ENCODE data around the gene PSAP.

DNA sequence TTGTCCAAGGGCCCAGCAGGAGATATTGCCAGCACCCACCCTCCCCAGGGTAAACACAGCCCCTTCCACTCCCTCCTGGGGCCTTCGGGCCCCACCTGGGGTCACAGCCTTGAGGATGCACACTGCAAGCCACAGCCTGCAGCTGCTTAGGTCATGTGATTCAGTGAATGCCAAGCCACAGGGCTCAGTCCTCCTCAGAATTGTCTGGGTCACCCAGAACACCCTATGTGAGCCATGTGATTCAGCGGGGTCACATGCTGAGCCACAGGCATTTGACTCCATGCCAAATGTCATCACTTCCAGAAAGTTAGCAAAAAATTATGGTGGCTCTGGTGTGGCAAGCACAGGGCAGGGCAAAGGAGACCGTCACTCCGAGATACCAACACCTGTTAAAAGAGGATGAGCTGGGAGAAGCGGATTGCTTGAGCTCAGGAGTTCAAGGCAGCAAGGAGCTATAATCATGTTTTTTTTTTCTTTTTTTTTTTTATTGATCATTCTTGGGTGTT is 17.2 kb upstream of the PSAP start:
- TF ChIP-seq POLR2A (IDR thresholded peaks at IDR 0.05), result no peak
- TF ChIP-seq, protein P1, sequence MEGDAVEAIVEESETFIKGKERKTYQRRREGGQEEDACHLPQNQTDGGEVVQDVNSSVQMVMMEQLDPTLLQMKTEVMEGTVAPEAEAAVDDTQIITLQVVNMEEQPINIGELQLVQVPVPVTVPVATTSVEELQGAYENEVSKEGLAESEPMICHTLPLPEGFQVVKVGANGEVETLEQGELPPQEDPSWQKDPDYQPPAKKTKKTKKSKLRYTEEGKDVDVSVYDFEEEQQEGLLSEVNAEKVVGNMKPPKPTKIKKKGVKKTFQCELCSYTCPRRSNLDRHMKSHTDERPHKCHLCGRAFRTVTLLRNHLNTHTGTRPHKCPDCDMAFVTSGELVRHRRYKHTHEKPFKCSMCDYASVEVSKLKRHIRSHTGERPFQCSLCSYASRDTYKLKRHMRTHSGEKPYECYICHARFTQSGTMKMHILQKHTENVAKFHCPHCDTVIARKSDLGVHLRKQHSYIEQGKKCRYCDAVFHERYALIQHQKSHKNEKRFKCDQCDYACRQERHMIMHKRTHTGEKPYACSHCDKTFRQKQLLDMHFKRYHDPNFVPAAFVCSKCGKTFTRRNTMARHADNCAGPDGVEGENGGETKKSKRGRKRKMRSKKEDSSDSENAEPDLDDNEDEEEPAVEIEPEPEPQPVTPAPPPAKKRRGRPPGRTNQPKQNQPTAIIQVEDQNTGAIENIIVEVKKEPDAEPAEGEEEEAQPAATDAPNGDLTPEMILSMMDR (IDR thresholded peaks at IDR 0.05), result no peak
